ENCODE data around the gene LRRC56. TPM values are rescaled to one million over a fixed set of nuclear protein-coding genes. Genes with fewer than 3 reads are reported as not detected.

Gene LRRC56
- total and polyA plus RNA-seq, 2 donors from 2014 or later, result 1.2 to 7.7 TPM

GRCh38 chr11:490186-490929 is 47.0 kb upstream of the LRRC56 start:
- Histone ChIP-seq H3K4me3 (ENCODE audit: low read length in 3 of 3) (no peak overlapping the region), H3K4me1 (ENCODE audit: control insufficient read depth in 2 of 3, insufficient read depth in 2 of 3, low read depth in 1 of 3, low read length in 3 of 3) (no peaks in the 10 kb centered on the region), H3K27ac (ENCODE audit: low read depth in 2 of 2, low read length in 2 of 2) (no peak overlapping the region), H3K36me3 (ENCODE audit: control insufficient read depth in 2 of 3, insufficient read depth in 3 of 3, low read length in 3 of 3) (peaks cover 0 to 4% (median under 1%) of the 10 kb centered on the region in 3 donors), H3K27me3 (ENCODE audit: control insufficient read depth, insufficient read depth, low read length) (no peaks in the 10 kb centered on the region), H3K9ac (ENCODE audit: low read length in 3 of 3) (no peak overlapping the region), H3K9me3 (ENCODE audit: control insufficient read depth in 2 of 3, insufficient read depth in 1 of 3, low read length in 3 of 3) (no peaks in the 10 kb centered on the region)
- FAIRE-seq, result no peak
- DNase-seq, result no peak
- TF ChIP-seq, protein P1, sequence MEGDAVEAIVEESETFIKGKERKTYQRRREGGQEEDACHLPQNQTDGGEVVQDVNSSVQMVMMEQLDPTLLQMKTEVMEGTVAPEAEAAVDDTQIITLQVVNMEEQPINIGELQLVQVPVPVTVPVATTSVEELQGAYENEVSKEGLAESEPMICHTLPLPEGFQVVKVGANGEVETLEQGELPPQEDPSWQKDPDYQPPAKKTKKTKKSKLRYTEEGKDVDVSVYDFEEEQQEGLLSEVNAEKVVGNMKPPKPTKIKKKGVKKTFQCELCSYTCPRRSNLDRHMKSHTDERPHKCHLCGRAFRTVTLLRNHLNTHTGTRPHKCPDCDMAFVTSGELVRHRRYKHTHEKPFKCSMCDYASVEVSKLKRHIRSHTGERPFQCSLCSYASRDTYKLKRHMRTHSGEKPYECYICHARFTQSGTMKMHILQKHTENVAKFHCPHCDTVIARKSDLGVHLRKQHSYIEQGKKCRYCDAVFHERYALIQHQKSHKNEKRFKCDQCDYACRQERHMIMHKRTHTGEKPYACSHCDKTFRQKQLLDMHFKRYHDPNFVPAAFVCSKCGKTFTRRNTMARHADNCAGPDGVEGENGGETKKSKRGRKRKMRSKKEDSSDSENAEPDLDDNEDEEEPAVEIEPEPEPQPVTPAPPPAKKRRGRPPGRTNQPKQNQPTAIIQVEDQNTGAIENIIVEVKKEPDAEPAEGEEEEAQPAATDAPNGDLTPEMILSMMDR (IDR thresholded peaks at IDR 0.05; ENCODE audit: borderline replicate concordance, extremely low read depth, insufficient read depth), result no peak
- intact Hi-C loops (cut with DNase I), result no loop called here

DNA sequence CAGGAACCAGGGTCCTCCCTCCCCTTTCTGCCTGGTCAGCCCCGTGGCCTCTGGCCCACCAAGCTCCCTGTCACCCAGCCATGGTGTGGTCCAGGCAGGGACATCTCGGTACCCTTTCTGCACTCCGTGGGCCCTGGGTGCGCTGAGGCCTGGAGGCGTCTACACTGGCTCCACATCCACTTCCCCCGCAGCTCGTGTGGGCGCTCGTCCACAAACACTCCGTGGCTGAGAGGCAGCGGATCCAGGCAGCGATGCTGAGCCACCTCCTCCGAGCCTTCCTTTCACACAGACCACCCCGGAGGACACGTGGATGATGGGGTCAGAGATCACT is 46.4 kb upstream of the LRRC56 start:
- Histone ChIP-seq H3K4me1 (ENCODE audit: control insufficient read depth in 2 of 3, insufficient read depth in 2 of 3, low read depth in 1 of 3, low read length in 3 of 3) (no peaks in the 10 kb centered on the region), H3K4me3 (ENCODE audit: low read length in 3 of 3) (no peak overlapping the region), H3K36me3 (ENCODE audit: control insufficient read depth in 2 of 3, insufficient read depth in 3 of 3, low read length in 3 of 3) (peaks cover 0 to 9% (median 4%) of the 10 kb centered on the region in 3 donors), H3K27ac (ENCODE audit: low read depth in 2 of 2, low read length in 2 of 2) (no peak overlapping the region), H3K9ac (ENCODE audit: low read length in 3 of 3) (no peak overlapping the region), H3K9me3 (ENCODE audit: control insufficient read depth in 2 of 3, insufficient read depth in 1 of 3, low read length in 3 of 3) (no peaks in the 10 kb centered on the region), H3K27me3 (ENCODE audit: control insufficient read depth, insufficient read depth, low read length) (no peaks in the 10 kb centered on the region)
- TF ChIP-seq, protein P1 (IDR thresholded peaks at IDR 0.05; ENCODE audit: borderline replicate concordance, extremely low read depth, insufficient read depth), result no peak
- no peak for FAIRE-seq
- DNase-seq, result peak in 2 of 5 donors; percentile 35 to 49
- intact Hi-C loops (cut with DNase I), result no loop called here

- DNase-seq, result no peak
- peaks cover 0 to 11% (median 4%) of the 10 kb centered on the region in 3 donors for H3K36me3 ChIP-seq (ENCODE audit: control insufficient read depth in 2 of 3, insufficient read depth in 3 of 3, low read length in 3 of 3)
- intact Hi-C loops (cut with DNase I), result no loop called here
Observed at GRCh38 chr11:491358-491757, 46.0 kb upstream of the LRRC56 start.

More at GRCh38 chr11:491358-491757, 46.0 kb upstream of the LRRC56 start:
- FAIRE-seq, result no peak
- Histone ChIP-seq H3K9me3 (ENCODE audit: control insufficient read depth in 2 of 3, insufficient read depth in 1 of 3, low read length in 3 of 3) (no peaks in the 10 kb centered on the region), H3K9ac (ENCODE audit: low read length in 3 of 3) (no peak overlapping the region), H3K27me3 (ENCODE audit: control insufficient read depth, insufficient read depth, low read length) (no peaks in the 10 kb centered on the region), H3K4me3 (ENCODE audit: low read length in 3 of 3) (no peak overlapping the region), H3K27ac (ENCODE audit: low read depth in 2 of 2, low read length in 2 of 2) (no peak overlapping the region), H3K4me1 (ENCODE audit: control insufficient read depth in 2 of 3, insufficient read depth in 2 of 3, low read depth in 1 of 3, low read length in 3 of 3) (no peaks in the 10 kb centered on the region)
- TF ChIP-seq, protein P1 (IDR thresholded peaks at IDR 0.05; ENCODE audit: borderline replicate concordance, extremely low read depth, insufficient read depth), result no peak
